ENCODE data around the gene ENO2. TPM values are rescaled to one million over a fixed set of nuclear protein-coding genes. Genes with fewer than 3 reads are reported as not detected.

The ENO2 gene
- total RNA-seq, 1 experiment from 2014 or later: 1.8 TPM

DNA sequence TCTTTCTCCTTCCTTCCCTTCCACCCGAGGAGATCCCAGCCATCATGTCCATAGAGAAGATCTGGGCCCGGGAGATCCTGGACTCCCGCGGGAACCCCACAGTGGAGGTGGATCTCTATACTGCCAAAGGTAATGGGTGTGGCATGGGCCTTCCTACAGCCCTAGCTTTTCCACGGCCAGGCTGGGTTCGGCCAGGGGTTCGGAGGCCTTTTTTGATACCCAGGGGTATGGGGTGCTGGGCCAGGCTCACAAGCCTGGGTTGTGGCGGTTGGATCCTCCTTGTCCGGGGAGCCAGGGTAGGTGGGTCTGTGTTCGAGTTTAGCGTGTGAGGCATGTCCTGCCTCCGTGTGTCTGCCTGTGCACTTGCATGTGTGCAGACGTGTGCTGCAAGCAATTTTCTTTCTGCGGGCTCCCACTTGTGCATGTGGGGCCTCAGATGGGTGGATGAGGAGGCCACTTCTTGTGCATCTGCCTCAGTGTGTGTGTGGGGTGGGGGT, 1.5 kb downstream of the ENO2 start:
- H3K4me1 ChIP-seq: no peaks in the 10 kb centered on the region
- no peaks in the 10 kb centered on the region for H3K9me3 ChIP-seq (replicated peaks)
- H3K4me3 ChIP-seq: no peak overlapping the region
- no peaks in the 10 kb centered on the region for H3K36me3 ChIP-seq
- DNase-seq: no peak
- H3K27ac ChIP-seq: no peak overlapping the region
- peaks cover 23% of the 10 kb centered on the region for H3K27me3 ChIP-seq

GRCh38 chr12:6916426-6917200, 2.2 kb downstream of the ENO2 start:
- Histone ChIP-seq H3K27ac (no peak overlapping the region), H3K36me3 (no peaks in the 10 kb centered on the region), H3K9me3 (replicated peaks) (no peaks in the 10 kb centered on the region), H3K4me1 (no peaks in the 10 kb centered on the region), H3K4me3 (no peak overlapping the region), H3K27me3 (peaks cover 23% of the 10 kb centered on the region)
- DNase-seq: no peak

DNA sequence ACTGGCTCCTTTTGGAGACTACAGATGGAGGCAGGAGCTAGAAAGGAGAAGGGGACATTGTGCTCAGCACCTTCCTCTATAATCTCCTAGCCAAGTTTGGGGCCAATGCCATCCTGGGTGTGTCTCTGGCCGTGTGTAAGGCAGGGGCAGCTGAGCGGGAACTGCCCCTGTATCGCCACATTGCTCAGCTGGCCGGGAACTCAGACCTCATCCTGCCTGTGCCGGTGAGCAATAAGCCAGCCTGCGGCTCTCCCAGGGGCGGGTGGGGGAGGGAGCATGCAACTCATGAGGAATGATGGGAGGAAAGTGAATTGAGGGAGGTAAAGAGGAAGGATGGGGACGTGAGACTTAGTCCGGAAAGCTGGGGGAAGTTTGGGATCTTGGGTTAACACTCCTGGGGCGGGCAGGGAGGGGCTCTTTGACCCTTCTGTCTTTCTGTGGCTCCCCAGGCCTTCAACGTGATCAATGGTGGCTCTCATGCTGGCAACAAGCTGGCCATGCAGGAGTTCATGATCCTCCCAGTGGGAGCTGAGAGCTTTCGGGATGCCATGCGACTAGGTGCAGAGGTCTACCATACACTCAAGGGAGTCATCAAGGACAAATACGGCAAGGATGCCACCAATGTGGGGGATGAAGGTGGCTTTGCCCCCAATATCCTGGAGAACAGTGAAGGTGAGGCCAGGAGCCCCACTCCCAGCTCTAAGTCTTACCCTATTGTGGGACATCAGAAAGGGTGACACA, 3.3 kb downstream of the ENO2 start:
- Histone ChIP-seq H3K27me3 (peaks cover 16% of the 10 kb centered on the region), H3K4me3 (no peak overlapping the region), H3K4me1 (no peaks in the 10 kb centered on the region), H3K27ac (no peak overlapping the region), H3K36me3 (no peaks in the 10 kb centered on the region), H3K9me3 (replicated peaks) (no peaks in the 10 kb centered on the region)
- no peak for DNase-seq

DNA sequence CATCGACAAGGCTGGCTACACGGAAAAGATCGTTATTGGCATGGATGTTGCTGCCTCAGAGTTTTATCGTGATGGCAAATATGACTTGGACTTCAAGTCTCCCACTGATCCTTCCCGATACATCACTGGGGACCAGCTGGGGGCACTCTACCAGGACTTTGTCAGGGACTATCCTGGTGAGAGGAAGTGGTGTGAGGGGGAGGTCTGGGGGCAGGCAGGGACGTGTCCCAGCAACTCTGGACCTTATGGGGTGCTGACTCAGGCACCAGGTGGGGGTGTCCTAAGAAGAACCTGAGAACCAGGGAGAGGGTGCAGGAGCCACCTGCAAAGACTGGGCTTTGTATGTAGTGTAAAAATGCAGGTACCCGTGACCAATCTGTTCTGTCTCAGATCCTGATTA, 5.2 kb downstream of the ENO2 start:
- DNase-seq: no peak
- no peak overlapping the region for H3K27ac ChIP-seq
- H3K4me1 ChIP-seq: peaks cover 4% of the 10 kb centered on the region
- no peak overlapping the region for H3K4me3 ChIP-seq
- H3K9me3 ChIP-seq (replicated peaks): no peaks in the 10 kb centered on the region
- H3K27me3 ChIP-seq: peaks cover 4% of the 10 kb centered on the region; the same call in 1 of the 2 replicates
- H3K36me3 ChIP-seq: no peaks in the 10 kb centered on the region

DNA sequence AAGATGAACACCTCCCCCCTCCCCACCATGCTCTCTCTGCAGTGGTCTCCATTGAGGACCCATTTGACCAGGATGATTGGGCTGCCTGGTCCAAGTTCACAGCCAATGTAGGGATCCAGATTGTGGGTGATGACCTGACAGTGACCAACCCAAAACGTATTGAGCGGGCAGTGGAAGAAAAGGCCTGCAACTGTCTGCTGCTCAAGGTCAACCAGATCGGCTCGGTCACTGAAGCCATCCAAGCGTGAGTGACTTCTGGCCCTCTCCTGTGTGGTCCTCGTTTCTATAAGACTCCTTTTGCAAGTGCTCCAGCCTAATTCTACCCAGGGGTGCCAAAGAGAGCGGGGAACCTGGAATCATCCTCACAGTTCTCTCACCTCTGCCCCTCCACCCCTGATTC, 7.2 kb downstream of the ENO2 start:
- peaks cover 20% of the 10 kb centered on the region for H3K4me1 ChIP-seq
- H3K9me3 ChIP-seq (replicated peaks): no peaks in the 10 kb centered on the region

DNA sequence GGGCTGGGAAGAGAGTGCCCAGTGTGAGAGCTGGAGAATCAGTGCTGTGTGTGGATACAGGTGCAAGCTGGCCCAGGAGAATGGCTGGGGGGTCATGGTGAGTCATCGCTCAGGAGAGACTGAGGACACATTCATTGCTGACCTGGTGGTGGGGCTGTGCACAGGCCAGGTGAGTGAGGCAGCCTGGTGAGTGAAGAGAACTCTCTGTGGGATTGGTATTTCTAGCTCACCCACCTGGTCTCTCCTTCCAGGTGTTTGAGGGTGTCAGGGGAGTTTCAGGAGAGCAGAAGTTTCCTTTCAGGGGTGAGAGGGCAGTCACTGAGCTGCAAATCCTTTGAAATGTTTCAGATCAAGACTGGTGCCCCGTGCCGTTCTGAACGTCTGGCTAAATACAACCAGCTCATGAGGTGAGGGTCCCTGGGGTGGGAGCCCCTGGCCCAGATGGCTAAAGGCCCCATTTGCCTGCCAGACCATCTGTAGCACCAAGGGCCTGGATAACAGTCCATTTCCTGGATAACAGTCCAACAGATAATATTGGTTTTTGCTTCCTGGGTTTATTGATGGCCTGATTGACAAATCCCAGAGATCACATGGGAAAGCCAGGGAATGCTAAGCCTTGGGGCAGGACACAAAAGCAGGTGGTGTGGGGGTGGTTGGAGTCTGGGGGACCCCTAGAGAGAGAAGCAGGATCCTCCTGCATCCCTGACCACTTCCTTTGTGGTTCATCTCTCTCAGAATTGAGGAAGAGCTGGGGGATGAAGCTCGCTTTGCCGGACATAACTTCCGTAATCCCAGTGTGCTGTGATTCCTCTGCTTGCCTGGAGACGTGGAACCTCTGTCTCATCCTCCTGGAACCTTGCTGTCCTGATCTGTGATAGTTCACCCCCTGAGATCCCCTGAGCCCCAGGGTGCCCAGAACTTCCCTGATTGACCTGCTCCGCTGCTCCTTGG, 7.9 kb downstream of the ENO2 start:
- peaks cover 22% of the 10 kb centered on the region for H3K4me1 ChIP-seq
- H3K36me3 ChIP-seq: no peaks in the 10 kb centered on the region
- H3K9me3 ChIP-seq (replicated peaks): no peaks in the 10 kb centered on the region
- H3K27ac ChIP-seq: no peak overlapping the region
- no peaks in the 10 kb centered on the region for H3K27me3 ChIP-seq
- no peak overlapping the region for H3K4me3 ChIP-seq
- DNase-seq: no peak

More for the DNA sequence above, 7.2 kb downstream of the ENO2 start:
- H3K27me3 ChIP-seq: no peaks in the 10 kb centered on the region
- no peak for DNase-seq
- no peak overlapping the region for H3K4me3 ChIP-seq
- H3K27ac ChIP-seq: no peak overlapping the region
- H3K36me3 ChIP-seq: no peaks in the 10 kb centered on the region

DNA sequence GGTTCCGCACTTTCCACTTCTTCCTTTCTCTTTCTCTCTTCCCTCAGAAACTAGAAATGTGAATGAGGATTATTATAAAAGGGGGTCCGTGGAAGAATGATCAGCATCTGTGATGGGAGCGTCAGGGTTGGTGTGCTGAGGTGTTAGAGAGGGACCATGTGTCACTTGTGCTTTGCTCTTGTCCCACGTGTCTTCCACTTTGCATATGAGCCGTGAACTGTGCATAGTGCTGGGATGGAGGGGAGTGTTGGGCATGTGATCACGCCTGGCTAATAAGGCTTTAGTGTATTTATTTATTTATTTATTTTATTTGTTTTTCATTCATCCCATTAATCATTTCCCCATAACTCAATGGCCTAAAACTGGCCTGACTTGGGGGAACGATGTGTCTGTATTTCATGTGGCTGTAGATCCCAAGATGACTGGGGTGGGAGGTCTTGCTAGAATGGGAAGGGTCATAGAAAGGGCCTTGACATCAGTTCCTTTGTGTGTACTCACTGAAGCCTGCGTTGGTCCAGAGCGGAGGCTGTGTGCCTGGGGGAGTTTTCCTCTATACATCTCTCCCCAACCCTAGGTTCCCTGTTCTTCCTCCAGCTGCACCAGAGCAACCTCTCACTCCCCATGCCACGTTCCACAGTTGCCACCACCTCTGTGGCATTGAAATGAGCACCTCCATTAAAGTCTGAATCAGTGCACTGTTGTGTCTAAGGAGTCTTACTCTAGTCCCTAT, 8.8 kb downstream of the ENO2 start:
- no peak for DNase-seq
- H3K4me1 ChIP-seq: peaks cover 22% of the 10 kb centered on the region
- H3K27ac ChIP-seq: no peak overlapping the region
- no peak overlapping the region for H3K4me3 ChIP-seq
- no peaks in the 10 kb centered on the region for H3K9me3 ChIP-seq (replicated peaks)
- H3K36me3 ChIP-seq: no peaks in the 10 kb centered on the region
- no peaks in the 10 kb centered on the region for H3K27me3 ChIP-seq

GRCh38 chr12:6923851-6924250, 9.5 kb downstream of the ENO2 start:
- no peaks in the 10 kb centered on the region for H3K9me3 ChIP-seq (replicated peaks)
- peaks cover 22% of the 10 kb centered on the region for H3K4me1 ChIP-seq
- no peaks in the 10 kb centered on the region for H3K36me3 ChIP-seq
- no peak overlapping the region for H3K27ac ChIP-seq
- H3K4me3 ChIP-seq: no peak overlapping the region
- DNase-seq: no peak
- H3K27me3 ChIP-seq: no peaks in the 10 kb centered on the region

DNA sequence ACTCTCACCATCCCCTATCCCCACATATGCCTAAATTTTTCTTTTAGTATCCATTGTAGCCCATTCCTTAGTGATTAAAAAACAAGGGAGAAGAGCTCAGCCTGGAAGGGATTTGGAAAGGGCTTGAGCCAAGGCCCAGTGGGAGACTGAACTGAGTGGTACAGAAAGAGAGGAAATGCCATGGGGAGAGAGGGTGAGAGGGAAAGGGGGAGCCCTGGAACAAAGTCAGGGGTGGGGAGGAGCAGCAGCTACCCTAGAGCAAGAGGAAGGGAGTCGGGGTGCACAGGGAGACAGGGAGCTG, 10.8 kb downstream of the ENO2 start:
- H3K4me3 ChIP-seq: peak overlapping the region; percentile 35
- peak overlapping the region; percentile 62 for H3K27ac ChIP-seq

GRCh38 chr12:6925540-6926279, 11.3 kb downstream of the ENO2 start:
- H3K27ac ChIP-seq: peak overlapping the region; percentile 62
- H3K36me3 ChIP-seq: no peaks in the 10 kb centered on the region; the same call in 1 of the 2 replicates
- H3K9me3 ChIP-seq (replicated peaks): no peaks in the 10 kb centered on the region
- peaks cover 26% of the 10 kb centered on the region for H3K4me1 ChIP-seq
- H3K4me3 ChIP-seq: peak overlapping the region; percentile 35
- no peaks in the 10 kb centered on the region for H3K27me3 ChIP-seq
- DNase-seq: peak; percentile 69 to 85

More for the DNA sequence above, 10.8 kb downstream of the ENO2 start:
- no peaks in the 10 kb centered on the region for H3K27me3 ChIP-seq
- H3K4me1 ChIP-seq: peaks cover 26% of the 10 kb centered on the region
- no peaks in the 10 kb centered on the region for H3K36me3 ChIP-seq
- H3K9me3 ChIP-seq (replicated peaks): no peaks in the 10 kb centered on the region
- DNase-seq: peak in 1 of 2 experiments; percentile 64

DNA sequence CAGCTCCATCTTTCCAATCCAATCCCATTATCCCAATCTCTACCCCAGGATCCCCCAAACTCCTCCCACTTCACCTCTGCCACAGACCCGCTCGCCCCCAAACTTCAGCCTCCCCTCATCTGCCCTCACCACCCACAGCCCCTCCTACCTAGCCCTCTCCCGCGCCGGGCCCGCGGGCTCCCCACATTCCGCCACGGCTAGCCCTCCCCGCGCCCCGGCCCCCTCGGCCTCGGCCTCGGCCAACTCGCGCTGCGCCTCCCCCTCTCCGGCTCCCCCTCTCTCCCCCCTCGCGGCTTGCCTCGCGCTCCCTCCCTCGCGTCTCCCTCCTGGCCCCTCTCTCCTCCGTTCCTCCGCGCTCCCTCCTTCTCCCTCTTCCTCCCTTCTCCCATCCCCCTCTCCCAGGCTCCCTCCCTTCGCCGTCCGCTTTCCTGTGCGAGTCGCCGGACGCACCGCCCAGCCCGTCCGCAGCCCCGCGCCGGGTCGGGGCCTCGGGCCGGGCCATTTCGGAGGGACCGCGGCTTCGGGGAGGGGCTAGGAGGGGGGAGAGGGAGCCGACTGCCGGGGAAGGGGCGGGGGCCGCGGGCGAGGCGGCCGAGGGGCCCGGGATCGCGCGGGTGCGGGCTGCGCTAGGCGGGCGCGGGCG, 13.1 kb downstream of the ENO2 start, which contains the start of gene ATN1:
ATN1 (plus strand) TSS at position 581 of the 643 bp plus-strand sequence. CDS start 6,043 bp downstream, outside the sequence.
- Histone ChIP-seq H3K4me3 (peak within 1 kb of the TSS; percentile 95), H3K27ac (peak within 1 kb of the TSS; percentile 87), H3K36me3 (peaks cover 8% of the 10 kb centered on the region), H3K9me3 (replicated peaks) (no peaks in the 10 kb centered on the region), H3K4me1 (peaks cover 26% of the 10 kb centered on the region), H3K27me3 (no peaks in the 10 kb centered on the region)
- DNase-seq: peak; percentile 77 to 82

GRCh38 chr12:6928022-6928702, 13.8 kb downstream of the ENO2 start:
- Histone ChIP-seq H3K27me3 (no peaks in the 10 kb centered on the region), H3K4me1 (peaks cover 26% of the 10 kb centered on the region), H3K36me3 (peaks cover 13% of the 10 kb centered on the region), H3K4me3 (peak overlapping the region; percentile 74), H3K9me3 (replicated peaks) (no peaks in the 10 kb centered on the region), H3K27ac (peak overlapping the region; percentile 24; the same call in 1 of the 2 replicates)
- DNase-seq: no peak

Measured in SJCRH30 (cell line).